ENCODE measurements around the gene DCAF15. TPM values are rescaled to one million over a fixed set of nuclear protein-coding genes. Genes with fewer than 3 reads are reported as not detected.
"Not testable (repeated sequence)": the region's sequence is repeated elsewhere in the genome, so short reads cannot be mapped to it uniquely, and the experiment has no call there.

Gene DCAF15
- total RNA-seq, 4 donors from 2014 or later: 15.8 to 64.4 (median 31.4) TPM

GRCh38 chr19:13972368-13973155, 20.3 kb downstream of the DCAF15 start:
- H3K27me3 ChIP-seq: no peaks in the 10 kb centered on the region
- TF ChIP-seq CTCF (IDR thresholded peaks at IDR 0.05) (no peak), POLR2A (IDR thresholded peaks at IDR 0.05) (no peak)
- no peak overlapping the region for H3K4me3 ChIP-seq
- no peaks in the 10 kb centered on the region for H3K9me3 ChIP-seq
- H3K36me3 ChIP-seq: peaks cover 0 to 64% (median 0%) of the 10 kb centered on the region in 3 donors
- no peak overlapping the region for H3K27ac ChIP-seq
- H3K4me1 ChIP-seq: no peaks in the 10 kb centered on the region
- DNase-seq: no peak

DNA sequence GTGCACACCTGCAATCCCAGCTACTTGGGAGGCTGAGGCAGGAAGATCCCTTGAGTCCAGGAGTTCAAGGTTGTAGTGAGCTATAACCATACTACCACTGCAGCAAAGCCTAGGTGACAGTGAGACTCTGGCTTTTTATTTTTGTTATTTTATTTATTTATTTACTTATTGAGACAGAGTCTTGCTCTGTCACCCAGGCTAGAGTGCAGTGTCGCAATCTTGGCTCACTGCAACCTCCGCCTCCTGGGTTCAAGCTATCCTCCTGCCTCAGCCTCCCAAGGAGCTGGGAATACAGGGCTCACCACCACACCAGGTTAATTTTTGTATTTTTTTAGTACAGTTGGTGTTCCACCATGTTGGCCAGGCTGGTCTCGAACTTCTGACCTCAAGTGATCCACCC, 21.2 kb downstream of the DCAF15 start:
- not testable (repeated sequence) for H3K27me3 ChIP-seq, H3K4me3 ChIP-seq, H3K4me1 ChIP-seq, H3K9me3 ChIP-seq, H3K27ac ChIP-seq, DNase-seq
- H3K36me3 ChIP-seq: peaks cover 0 to 55% (median 0%) of the 10 kb centered on the region in 3 donors

- DNase-seq: peak in 2 of 3 donors; percentile 73 to 77
- Histone ChIP-seq H3K36me3 (peaks cover 0 to 49% (median 0%) of the 10 kb centered on the region in 3 donors), H3K27ac (peak overlapping the region in 1 of 4 donors; percentile 22), H3K4me3 (no peak overlapping the region), H3K27me3 (no peaks in the 10 kb centered on the region), H3K4me1 (peaks cover 0 to 3% (median under 1%) of the 10 kb centered on the region in 4 donors), H3K9me3 (no peaks in the 10 kb centered on the region)
- TF ChIP-seq CTCF (IDR thresholded peaks at IDR 0.05) (no peak), POLR2A (IDR thresholded peaks at IDR 0.05) (no peak)
These were observed 21.8 kb downstream of the DCAF15 start for GRCh38 chr19:13974073-13974472.

GRCh38 chr19:13975870-13976269, 23.6 kb downstream of the DCAF15 start:
- Histone ChIP-seq H3K4me3 (no peak overlapping the region), H3K27ac (no peak overlapping the region), H3K36me3 (peaks cover 0 to 40% (median 0%) of the 10 kb centered on the region in 3 donors), H3K9me3 (no peaks in the 10 kb centered on the region), H3K4me1 (peaks cover 0 to 9% (median 4%) of the 10 kb centered on the region in 4 donors), H3K27me3 (no peaks in the 10 kb centered on the region)
- TF ChIP-seq POLR2A (IDR thresholded peaks at IDR 0.05) (no peak), CTCF (IDR thresholded peaks at IDR 0.05) (no peak)
- DNase-seq: no peak

- H3K36me3 ChIP-seq: peaks cover 0 to 34% (median 0%) of the 10 kb centered on the region in 3 donors
- peaks cover 0 to 9% (median 4%) of the 10 kb centered on the region in 4 donors for H3K4me1 ChIP-seq
- no peak overlapping the region for H3K27ac ChIP-seq
- TF ChIP-seq CTCF (IDR thresholded peaks at IDR 0.05) (no peak), POLR2A (IDR thresholded peaks at IDR 0.05) (no peak)
- no peak overlapping the region for H3K4me3 ChIP-seq
- H3K9me3 ChIP-seq: no peaks in the 10 kb centered on the region
- no peaks in the 10 kb centered on the region for H3K27me3 ChIP-seq
- DNase-seq: no peak
These were observed 24.1 kb downstream of the DCAF15 start for GRCh38 chr19:13976446-13976845.

DNA sequence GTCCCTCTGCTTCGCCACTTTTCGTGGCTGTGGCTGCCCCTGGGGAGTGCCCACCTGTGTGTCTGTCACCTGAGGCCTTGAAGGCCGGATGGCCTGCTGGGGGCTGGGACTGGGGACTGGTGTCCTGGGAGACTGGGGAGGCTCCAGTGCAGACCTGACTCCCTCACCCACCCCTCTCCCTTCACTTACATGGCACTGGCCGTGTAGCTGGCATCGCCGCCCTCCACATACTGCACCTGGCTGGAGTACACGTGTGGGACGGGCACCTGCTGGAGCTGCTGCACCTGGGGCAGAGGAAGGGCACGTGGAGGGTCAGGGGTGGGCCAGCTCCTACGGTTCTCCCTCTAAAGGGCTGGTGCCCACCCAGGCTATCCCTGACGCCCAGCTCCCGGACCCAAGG, 25.5 kb downstream of the DCAF15 start:
- Histone ChIP-seq H3K4me3 (no peak overlapping the region), H3K4me1 (peaks cover 0 to 16% (median 10%) of the 10 kb centered on the region in 4 donors), H3K27me3 (no peaks in the 10 kb centered on the region), H3K9me3 (no peaks in the 10 kb centered on the region), H3K27ac (peak overlapping the region; percentile 60 to 74 (median 70)), H3K36me3 (peaks cover 0 to 31% (median 0%) of the 10 kb centered on the region in 3 donors)
- TF ChIP-seq POLR2A (IDR thresholded peaks at IDR 0.05) (no peak), CTCF (IDR thresholded peaks at IDR 0.05) (no peak)
- DNase-seq: no peak
